ENCODE results near the gene ATM. TPM values are rescaled to one million over a fixed set of nuclear protein-coding genes. Genes with fewer than 3 reads are reported as not detected.
"Not testable (repeated sequence)": the region's sequence is repeated elsewhere in the genome, so short reads cannot be mapped to it uniquely, and the experiment has no call there.

The ATM gene
- polyA plus RNA-seq, 3 donors = 9.6 to 22.0 (median 9.9) TPM

DNA sequence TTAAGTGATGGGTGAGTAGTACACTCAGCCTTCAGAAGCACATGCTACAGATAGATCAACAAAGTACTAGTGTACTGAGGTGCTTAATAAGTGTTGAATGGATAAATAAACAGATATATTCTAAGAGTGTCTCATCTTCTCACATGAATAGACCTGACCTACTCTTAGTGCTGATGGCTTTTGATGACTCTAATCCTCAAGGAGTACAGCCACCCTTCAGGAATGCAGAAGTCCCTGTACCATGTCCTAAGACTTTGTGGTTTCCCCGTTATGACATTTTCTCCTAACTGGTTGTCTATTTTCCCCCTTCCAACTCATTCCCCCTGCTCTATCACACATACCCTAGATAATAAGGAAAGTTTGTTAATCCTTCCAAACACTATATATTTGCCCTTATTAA lies 182.8 kb downstream of the ATM start:
- WGBS, 3 donors = 64 to 87% (median 72%) methylated on average over 1 of the region's 1 CpG
- H3K27ac ChIP-seq (ENCODE audit: low read depth, low read length) = no peak overlapping the region

DNA sequence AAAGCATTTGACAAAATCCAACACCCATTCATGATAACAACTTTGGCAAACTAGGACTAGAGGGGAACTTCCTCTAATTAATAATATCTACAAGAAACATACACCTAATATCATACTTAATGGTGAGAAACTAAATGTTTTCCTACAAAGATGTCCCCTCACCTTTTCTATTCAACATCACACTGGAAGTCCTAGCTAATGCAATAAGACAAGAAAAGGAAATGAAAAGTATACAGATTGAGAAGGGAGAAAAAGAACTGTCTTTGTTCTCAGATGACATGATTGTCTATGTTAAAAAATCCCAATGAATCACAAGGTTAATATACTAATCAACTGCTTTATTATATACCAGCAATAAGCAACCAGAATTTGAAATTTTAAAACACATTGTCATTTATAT lies 192.1 kb downstream of the ATM start:
- no peak overlapping the region for H3K27ac ChIP-seq (ENCODE audit: low read depth, low read length)

DNA sequence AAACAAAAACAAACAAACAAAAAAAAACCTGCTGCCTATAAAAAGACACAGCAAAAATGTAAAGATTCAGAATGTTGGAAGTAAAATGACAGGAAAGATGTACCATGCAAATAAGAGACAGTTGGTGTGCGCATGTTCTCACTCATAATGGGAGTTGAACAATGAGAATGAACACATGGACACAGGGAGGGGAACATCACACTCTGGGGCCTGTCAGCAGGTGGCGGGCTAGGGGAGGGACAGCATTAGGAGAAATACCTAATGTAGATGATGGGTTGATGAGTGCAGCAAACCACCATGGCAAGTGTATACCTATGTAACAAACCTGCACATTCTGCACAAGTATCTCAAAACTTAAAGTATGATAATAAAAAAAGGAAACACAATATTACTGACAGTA lies 194.7 kb downstream of the ATM start:
- H3K27ac ChIP-seq (ENCODE audit: low read depth, low read length) = not testable (repeated sequence)
- 77 to 81% (median 78%) methylated on average over 2 of the region's 2 CpGs for WGBS, 3 donors

Other genes with a start within 250 kb of the ATM start
- gene CUL5, start 214.2 kb upstream of the ATM start, polyA plus RNA-seq = 1 to 10 TPM; 3.9 to 9.6 (median 6.5) TPM
- gene ACAT1, start 101.5 kb upstream of the ATM start, polyA plus RNA-seq = 100 to 1,000 TPM in 1 of 3 donors, 10 to 100 TPM in 2; 75.8 to 144 (median 95.4) TPM
- gene NPAT, start 429 bp upstream of the ATM start, polyA plus RNA-seq = 1 to 10 TPM; 1.7 to 2.9 (median 2.5) TPM
- gene C11orf65, start 244.5 kb downstream of the ATM start, polyA plus RNA-seq = under 1 TPM; 0.33 to 0.64 (median 0.56) TPM

Measured in adipose tissue (tissue), 3 donors.